ENCODE results near the gene GLYR1.
"Not testable (repeated sequence)": the region's sequence is repeated elsewhere in the genome, so short reads cannot be mapped to it uniquely, and the experiment has no call there.

The GLYR1 gene

GRCh38 chr16:4846901-4847773 lies at the start of gene GLYR1, which contains the start of gene UBN1:
Gene GLYR1, minus strand, starts transcription at chr16:4847288. Its CDS starts 23 bp downstream, at chr16:4847265.
Gene UBN1, plus strand, starts transcription at chr16:4847481. Its CDS starts 5,437 bp downstream, at chr16:4852918.
- DNase-seq (ENCODE audit: low read depth), result peak; percentile 100

GRCh38 chr16:4896761-4897160 lies 49.7 kb upstream of the GLYR1 start:
- not testable (repeated sequence) for DNase-seq (ENCODE audit: low read depth)

DNA sequence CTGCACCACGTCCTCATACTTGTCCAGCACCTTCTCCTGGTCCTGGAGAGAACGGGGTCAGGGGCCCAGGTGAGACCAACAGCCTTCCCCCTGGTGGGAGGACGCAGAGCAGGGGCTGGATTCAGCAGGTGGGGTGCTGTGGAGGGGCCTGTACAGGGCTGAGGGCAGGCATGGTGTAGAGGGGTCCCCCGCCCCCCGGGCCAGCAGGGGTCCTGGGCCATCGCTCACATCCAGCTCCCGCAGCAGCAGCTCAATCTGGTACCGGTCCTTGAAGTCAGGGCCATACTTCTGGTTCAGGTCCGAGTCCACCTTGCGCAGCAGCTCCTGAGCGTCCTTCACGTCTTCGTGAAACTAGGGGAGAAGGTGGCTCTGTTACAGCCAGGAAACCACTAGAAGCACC lies 48.3 kb upstream of the GLYR1 start:
- DNase-seq (ENCODE audit: low read depth), result no peak

- DNase-seq (ENCODE audit: low read depth), result no peak
Observed at GRCh38 chr16:4894276-4895150, 47.4 kb upstream of the GLYR1 start.

DNA sequence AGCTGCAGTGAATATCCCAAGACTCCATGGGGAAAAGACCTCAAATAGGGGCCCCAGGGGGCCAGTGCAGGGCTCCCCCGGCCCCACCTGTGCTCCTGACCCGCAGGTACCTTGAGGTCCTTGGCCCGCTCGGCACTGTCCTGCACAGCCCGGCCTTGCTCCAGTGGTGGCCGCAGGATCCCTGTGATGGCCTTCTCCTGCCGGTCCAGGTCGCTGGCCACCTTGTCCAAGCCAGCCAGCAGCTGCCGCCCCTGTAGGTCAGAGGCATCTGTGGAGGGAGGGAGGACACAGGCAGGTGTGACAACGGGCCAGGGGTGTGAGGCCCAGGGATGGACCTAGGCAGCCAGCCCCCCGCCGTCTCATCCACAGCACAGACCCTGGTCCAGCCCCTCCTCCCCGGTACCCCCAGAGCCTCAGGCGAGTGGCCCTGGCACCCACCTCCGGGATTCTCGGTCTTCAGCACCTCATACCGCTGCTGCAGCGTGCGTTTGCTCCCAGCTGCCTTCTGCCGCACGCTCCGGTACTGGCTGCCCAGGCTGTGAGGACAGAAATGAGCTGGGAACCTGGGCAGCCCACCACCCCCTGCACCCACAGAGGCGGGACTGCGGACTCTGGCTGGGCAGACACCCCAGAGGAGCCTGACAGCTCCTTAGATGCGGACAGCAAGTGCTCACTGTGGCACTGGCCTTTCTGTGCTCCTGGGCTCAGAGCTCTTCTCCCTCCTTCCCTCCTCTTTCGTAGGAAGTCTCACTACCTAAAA lies 46.2 kb upstream of the GLYR1 start:
- no peak for DNase-seq (ENCODE audit: low read depth)

DNA sequence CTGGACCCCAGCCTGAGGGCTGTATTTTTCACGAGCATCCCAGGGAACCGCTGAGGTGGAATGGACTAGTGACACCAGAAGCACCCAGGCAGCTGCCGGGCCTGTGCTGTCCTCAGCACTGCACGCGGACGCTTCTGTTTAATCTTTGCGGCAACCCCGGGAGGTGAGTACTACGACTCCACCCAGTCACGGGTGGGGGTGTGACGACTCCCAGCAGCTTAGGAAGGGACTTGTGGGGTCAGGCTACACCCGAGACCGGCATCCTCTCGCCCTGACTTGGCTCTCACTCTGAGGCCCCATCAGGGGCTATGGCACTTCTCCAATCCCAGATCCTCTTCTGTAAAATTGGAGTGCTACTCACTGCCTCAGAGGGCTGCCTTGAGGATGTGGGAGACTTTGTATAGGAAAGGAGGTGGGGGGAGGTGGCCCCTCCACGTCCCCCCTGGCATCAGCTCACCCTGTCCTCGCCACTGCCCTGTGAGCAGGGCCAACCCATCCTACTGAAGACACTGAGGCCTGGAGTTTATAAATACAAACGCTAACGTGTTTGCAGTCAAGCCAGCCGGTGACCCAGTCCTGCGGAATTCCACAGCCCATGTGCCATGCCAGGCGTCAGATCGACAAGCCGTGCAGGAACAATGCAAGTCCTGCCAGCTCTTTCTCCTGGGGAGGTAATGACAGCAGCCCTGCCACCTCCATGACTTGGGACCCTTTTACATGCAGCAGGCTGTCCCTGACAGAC lies 45.4 kb upstream of the GLYR1 start:
- no peak for DNase-seq (ENCODE audit: low read depth)

GRCh38 chr16:4891886-4892216 lies 44.8 kb upstream of the GLYR1 start:
- no peak for DNase-seq (ENCODE audit: low read depth)

GRCh38 chr16:4891097-4891885 lies 44.2 kb upstream of the GLYR1 start:
- no peak for DNase-seq (ENCODE audit: low read depth)

DNA sequence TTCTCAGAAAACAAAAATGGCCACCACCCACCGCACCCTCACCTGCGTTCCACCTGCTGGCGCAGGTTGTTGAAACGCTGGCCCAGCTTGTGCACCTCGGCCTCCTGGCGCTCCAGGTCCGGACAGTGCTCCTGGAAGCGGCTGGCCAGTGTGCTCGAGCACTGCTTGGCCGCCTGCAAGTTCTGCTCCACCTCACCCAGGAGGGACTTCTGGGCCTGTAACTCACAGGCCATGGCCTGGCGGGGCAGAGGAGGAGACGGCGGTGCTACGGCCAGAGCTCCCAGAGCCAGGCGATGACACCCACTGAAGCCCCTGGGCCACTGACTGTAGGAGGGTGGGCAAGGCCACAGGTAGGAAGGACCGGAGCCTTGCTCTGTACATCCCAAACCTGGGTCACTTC lies 43.6 kb upstream of the GLYR1 start:
- DNase-seq (ENCODE audit: low read depth), result no peak

DNA sequence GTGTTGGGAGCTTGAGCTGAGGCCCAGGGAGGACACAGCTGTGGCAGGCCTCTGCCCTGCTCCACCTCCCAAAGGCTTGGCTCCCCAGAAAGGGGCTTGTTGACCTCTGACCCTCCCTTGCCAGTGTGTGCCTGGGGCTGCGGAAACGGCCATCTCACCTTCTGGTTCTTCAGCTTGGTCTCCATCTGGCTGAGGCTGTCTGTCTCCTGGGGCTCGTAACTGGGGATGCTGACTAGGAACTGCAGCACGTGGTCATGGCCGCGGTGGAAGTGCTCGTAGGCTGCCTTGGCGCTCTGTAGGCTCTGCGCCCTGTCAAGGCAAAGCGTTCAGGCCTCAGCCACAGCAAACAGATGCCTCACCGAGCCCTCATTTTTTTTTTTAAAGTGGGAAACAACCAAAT lies 42.9 kb upstream of the GLYR1 start:
- no peak for DNase-seq (ENCODE audit: low read depth)

GRCh38 chr16:4888428-4889135 lies 41.5 kb upstream of the GLYR1 start:
- DNase-seq (ENCODE audit: low read depth), result no peak

DNA sequence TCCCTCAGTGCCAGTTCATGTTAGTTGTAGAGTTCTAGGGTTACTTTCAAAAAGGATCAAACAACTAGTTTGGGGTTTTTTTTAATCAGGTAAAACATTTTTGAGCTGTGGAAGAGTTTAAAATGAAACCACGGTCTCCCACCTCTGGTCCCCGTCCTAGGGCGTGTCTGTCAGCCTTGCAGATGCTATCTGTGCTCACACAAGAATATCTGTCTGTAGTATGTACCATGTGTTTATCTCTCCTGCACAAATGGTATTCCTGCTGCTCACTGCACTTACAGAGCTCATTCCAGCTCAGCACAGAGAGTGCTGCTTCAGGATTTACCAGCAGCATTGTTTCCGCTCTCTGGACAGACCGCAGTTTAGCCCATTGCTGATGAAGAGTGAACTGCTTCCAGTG lies 39.1 kb upstream of the GLYR1 start:
- no peak for DNase-seq (ENCODE audit: low read depth)

GRCh38 chr16:4884972-4885874 lies 38.1 kb upstream of the GLYR1 start:
- DNase-seq (ENCODE audit: low read depth), result no peak

- DNase-seq (ENCODE audit: low read depth), result no peak
Observed at GRCh38 chr16:4884209-4884608, 37.1 kb upstream of the GLYR1 start.

DNA sequence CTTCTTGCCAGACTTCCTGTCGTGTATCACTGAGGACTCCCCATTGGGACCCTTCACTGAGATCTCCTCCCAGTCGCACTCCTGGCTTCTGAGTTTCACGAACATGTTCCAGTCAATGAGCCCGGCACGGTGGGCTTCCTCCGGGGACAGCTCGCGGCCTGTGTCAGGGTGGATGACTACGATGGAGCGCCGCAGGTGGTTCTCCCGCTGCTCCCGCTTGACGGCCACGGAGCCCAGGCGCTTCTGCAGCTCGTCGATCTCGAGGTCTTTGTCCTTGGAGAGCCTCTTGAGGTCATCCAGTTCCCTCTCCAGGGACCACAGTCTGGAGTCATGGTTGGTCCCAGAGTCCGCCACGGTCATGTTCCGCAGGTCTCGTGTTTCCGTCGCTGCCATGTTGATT lies 36.4 kb upstream of the GLYR1 start:
- DNase-seq (ENCODE audit: low read depth), result no peak

DNA sequence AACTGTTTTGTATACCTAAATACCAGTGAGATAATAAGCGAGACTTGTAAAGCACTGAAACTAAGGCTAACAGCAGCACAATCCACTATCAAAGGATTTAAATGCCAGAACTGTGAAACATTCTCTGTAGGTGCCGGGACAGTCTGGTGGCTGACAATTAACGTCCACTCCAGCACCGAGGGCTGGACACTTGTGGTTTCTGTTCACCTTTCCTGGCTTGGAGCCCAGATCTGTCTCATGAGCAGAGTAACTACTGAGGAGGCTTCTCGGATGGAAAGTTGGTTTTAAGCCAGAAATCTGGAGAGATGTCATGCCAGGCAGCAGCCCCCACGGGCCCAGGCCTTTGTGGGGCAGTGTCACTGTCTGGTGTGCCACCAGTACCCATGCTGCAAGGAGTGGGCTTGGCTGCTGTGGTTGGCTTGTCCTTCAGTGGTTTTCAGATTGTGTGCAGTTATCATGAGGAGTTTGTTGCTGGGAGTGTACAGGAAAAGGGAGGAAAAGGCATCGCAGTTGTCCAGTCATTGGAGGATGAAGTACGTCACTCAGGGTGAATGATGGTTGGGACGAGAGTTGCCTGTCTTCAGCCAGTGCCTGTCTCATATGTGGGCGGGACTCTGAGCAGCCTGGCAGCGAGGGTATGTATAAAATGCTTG lies 35.7 kb upstream of the GLYR1 start:
- no peak for DNase-seq (ENCODE audit: low read depth)

- DNase-seq (ENCODE audit: low read depth), result no peak
Observed at GRCh38 chr16:4882000-4882632, 35.0 kb upstream of the GLYR1 start.

- DNase-seq (ENCODE audit: low read depth), result no peak
Observed at GRCh38 chr16:4880006-4880580, 33.0 kb upstream of the GLYR1 start.
